Cardiac atrium fibroblast (primary cell): ENCODE data around the gene IFNAR2. TPM values are rescaled to one million over a fixed set of nuclear protein-coding genes. Genes with fewer than 3 reads are reported as not detected.

ENCODE experiments used
- total RNA-seq: library from RNA; depleted of rRNA; stranded (reverse); fragments of >200 nt; gene quantifications from 2 replicates; pipeline ENCODE4 v1.2.3, GENCODE V29; 2015

The IFNAR2 gene
- total RNA-seq = 6.0 and 7.6 TPM in 2 replicates

GRCh38 chr21:33229784-33230544 is at the start of gene IFNAR2:
Gene IFNAR2 (plus strand): TSS chr21:33229938. CDS start chr21:33241923, 11,985 bp downstream.

DNA sequence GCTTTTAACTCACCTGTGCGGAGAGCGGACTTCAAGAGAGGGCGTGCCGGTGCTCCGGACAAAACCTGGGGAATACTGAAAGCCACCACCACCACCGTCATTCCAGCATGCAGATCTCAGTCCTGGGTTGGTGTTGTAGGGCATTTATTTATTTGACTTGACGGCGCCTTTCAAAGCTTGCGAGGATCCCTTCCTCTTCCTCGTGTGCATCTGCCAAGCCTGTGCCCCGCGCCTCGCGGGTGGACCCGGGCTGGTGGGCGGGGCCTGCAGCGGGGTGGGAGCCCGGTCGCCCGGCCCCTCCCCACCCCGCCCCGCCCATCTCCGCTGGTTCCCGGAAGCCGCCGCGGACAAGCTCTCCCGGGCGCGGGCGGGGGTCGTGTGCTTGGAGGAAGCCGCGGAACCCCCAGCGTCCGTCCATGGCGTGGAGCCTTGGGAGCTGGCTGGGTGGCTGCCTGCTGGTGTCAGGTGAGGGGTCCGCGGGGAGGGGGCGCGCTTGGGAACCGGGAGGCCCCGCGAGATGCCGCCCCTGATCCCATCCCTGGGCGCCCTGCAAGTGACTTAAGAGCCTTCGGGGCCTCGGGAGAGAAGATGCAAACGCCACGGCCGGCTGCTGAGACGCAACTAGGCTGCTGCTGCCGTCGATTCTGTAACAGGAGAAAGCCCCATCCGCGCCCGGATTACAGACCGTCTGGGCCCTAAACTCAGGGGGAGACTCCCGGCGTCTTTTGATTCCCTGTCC is 36.5 kb downstream of the IFNAR2 start, which contains the start of gene IL10RB:
IL10RB (plus strand) TSS at position 318 of the 739 bp plus-strand sequence; CDS start at position 417, 99 bp downstream.

Other genes with a start within 250 kb of the IFNAR2 start
- not detected in 2 replicates for gene OLIG2, start 204.0 kb upstream of the IFNAR2 start, total RNA-seq
- not detected in 2 replicates for gene OLIG1, start 159.8 kb upstream of the IFNAR2 start, total RNA-seq
- gene IL10RB, start 36.4 kb downstream of the IFNAR2 start, total RNA-seq = 36.9 and 44.2 TPM in 2 replicates
- gene IFNAR1, start 95.0 kb downstream of the IFNAR2 start, total RNA-seq = 16.2 and 24.5 TPM in 2 replicates
- gene IFNGR2, start 173.5 kb downstream of the IFNAR2 start, total RNA-seq = 56.3 and 72.7 TPM in 2 replicates